RWPE1 (cell line): ENCODE data around the gene RAMP3.
"Not testable (repeated sequence)": the region's sequence is repeated elsewhere in the genome, so short reads cannot be mapped to it uniquely, and the experiment has no call there.

ENCODE experiments used
- CTCF ChIA-PET: fragments of 350-600 bp; sonication (Branson Sonifier 250); formaldehyde crosslinking; extraction: SDS; loops from one replicate; lab custom pipeline; 2021; lab: Yijun Ruan, JAX
- POLR2A ChIA-PET: fragments of 400-600 bp; formaldehyde crosslinking; extraction: SDS; loops from one replicate; lab custom pipeline; 2020; ENCODE audit warnings: antibody characterized with exemption; ENCODE audit not compliant: low non-redundant PET; lab: Yijun Ruan, JAX
- DNase-seq: peaks from one replicate; pipeline ENCODE4 v3.0.0; 2012; ENCODE audit warnings: low spot score
- H3K27ac ChIP-seq: fragments of 450-650 bp; 2 replicates; pipeline ENCODE4 v1.5.1; 2017
- TF ChIP-seq, protein P1 (sequence below): fragments of 450-650 bp; conservative IDR thresholded peaks from 2 replicates; pipeline ENCODE4 v1.5.1; 2017; ENCODE audit warnings: low read depth, mild to moderate bottlenecking

RAMP3 gene

DNA sequence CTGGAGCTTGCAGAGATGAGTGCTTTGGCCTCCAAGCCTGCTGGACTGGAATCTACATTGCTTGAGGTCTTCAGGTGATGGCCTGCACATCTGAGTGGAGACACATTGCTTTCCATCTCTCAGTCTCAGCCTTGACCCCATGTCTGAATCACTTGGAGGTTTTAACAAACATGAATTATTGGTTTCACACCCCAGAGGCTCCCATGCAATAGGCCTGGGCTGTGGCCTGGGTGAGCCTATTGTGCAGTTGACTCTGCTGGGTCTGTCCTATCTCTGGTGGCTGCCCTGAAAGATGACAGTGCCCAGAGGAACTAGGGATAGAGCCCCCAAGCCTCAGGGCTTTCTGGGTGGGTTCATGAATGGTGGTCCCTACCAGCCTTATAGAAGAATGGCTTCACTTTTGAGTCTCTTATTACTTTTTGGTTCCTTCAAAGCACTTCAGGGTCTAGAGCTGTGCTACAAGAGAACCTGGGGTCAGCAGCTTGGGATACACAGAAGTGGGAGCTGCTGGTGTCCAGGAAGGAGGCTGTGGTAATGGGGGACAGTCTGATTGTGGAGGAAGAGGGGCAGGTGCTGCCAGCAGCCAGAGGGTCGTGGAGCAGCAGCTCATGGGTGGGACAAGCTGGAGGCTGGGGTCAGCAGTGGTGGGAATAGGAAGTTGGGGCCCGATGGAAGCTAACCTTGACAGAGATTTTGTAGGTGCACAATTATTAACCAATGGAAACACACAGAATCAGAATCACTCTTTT lies 5.5 kb downstream of the RAMP3 start:
- ChIA-PET CTCF (no interaction called here), POLR2A (no interaction called here)
- TF ChIP-seq, protein P1, sequence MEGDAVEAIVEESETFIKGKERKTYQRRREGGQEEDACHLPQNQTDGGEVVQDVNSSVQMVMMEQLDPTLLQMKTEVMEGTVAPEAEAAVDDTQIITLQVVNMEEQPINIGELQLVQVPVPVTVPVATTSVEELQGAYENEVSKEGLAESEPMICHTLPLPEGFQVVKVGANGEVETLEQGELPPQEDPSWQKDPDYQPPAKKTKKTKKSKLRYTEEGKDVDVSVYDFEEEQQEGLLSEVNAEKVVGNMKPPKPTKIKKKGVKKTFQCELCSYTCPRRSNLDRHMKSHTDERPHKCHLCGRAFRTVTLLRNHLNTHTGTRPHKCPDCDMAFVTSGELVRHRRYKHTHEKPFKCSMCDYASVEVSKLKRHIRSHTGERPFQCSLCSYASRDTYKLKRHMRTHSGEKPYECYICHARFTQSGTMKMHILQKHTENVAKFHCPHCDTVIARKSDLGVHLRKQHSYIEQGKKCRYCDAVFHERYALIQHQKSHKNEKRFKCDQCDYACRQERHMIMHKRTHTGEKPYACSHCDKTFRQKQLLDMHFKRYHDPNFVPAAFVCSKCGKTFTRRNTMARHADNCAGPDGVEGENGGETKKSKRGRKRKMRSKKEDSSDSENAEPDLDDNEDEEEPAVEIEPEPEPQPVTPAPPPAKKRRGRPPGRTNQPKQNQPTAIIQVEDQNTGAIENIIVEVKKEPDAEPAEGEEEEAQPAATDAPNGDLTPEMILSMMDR: no peak
- H3K27ac ChIP-seq: no peak overlapping the region
- no peak for DNase-seq

GRCh38 chr7:45163692-45164052 lies 6.1 kb downstream of the RAMP3 start:
- TF ChIP-seq, protein P1: no peak
- H3K27ac ChIP-seq: no peak overlapping the region
- DNase-seq: no peak
- ChIA-PET CTCF (no interaction called here), POLR2A (no interaction called here)

DNA sequence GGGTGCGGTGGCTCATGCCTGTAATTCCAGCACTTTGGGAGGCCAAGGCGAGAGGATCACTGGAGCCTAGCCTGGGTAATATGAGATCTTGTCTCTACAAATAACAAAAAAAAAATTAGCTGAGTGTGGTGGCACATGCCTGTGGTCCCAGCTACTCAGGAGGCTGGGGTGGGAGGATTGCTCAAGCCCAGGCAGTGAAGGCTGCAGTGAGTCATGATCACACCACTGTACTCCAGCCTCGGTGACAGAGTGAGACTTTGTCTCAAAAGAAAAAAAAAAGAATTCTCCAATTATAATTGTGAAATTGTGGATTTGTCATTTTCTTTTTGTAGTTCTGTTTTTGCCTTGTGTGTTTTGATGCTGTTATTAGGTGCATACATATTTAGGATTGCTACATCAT lies 6.7 kb downstream of the RAMP3 start:
- DNase-seq, CTCF ChIA-PET, POLR2A ChIA-PET, H3K27ac ChIP-seq: not testable (repeated sequence)

GRCh38 chr7:45165857-45166256 lies 8.3 kb downstream of the RAMP3 start:
- TF ChIP-seq, protein P1: no peak
- POLR2A ChIA-PET: no interaction called here
- no peak overlapping the region for H3K27ac ChIP-seq
- CTCF ChIA-PET: no interaction called here
- DNase-seq: no peak

DNA sequence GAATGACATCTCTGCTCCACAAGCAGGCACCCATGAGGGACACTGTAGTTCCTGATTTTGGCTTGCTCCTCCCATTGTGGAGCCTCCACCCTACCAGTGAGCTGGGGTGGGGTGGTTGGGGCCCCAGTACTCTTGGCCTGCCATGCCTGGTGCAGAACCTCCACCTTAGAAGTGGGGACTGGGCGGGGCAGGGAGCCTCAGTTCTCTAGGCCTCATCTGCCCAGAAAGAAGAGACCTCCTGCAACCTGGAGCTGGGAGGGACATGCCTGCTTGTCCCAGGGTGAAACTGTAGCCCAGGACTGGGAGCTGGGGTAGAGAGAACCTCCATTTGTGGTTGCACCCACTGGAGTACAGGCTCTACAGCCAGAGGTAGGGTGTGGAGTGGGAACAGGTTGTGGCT lies 14.4 kb downstream of the RAMP3 start:
- no peak overlapping the region for H3K27ac ChIP-seq
- TF ChIP-seq, protein P1: no peak
- no peak for DNase-seq
- CTCF ChIA-PET: interaction anchor here (0.9 kb wide), 1 partner anchor 89 kb away, joined by 3 read pairs; no protein-coding TSS in a partner anchor
- POLR2A ChIA-PET: no interaction called here

DNA sequence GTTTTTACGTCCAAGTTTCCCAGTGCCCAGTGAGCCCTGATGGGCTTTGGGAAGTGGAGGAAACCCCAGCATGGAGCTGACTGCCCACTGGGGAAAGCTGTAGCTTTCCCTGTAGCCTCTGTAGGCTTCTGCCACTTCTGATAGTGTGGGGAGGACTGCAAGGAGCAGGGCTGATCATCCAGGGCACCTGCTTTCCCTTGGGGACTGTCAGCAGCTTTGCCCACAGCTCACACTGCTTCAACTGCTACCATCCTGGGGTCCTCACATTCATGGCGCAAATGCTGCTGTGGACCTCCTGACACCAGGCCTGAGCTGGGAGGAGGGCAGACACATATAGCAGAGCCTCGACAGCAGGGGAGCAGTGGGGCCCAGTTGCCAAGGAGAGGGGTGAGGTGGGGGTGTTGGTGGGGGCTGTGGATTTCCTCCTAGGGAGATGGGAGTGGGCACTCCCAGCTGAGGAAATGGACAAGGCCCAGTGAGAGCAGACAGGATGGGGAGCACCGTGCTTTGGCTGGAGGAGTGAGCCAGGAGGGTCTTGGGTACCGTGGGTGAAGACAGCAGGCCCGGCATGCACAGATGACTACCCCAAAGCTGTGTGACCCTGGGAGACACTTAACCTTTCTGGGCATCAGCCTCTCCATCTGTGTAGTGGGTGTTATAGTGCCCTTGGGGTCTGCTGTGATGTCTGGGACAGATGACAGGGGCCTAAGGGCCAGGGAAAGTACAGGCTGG lies 16.2 kb downstream of the RAMP3 start:
- ChIA-PET CTCF (interaction anchor here (0.6 kb wide), 1 partner anchor 73 kb away, joined by 5 read pairs; no protein-coding TSS in a partner anchor), POLR2A (no interaction called here)
- TF ChIP-seq, protein P1: no peak
- no peak overlapping the region for H3K27ac ChIP-seq
- DNase-seq: no peak

GRCh38 chr7:45174328-45174610 lies 16.7 kb downstream of the RAMP3 start:
- DNase-seq: no peak
- TF ChIP-seq, protein P1: no peak
- ChIA-PET CTCF (no interaction called here), POLR2A (no interaction called here)
- H3K27ac ChIP-seq: no peak overlapping the region
